SK-N-SH (cell line): ENCODE results near the gene HOMER2. TPM values are rescaled to one million over a fixed set of nuclear protein-coding genes. Genes with fewer than 3 reads are reported as not detected.

Experiments
- CTCF ChIA-PET: fragments of 300-600, 350-600 bp; formaldehyde crosslinking; extraction: SDS; loops from one replicate; lab custom pipeline; 2021; lab: Yijun Ruan, JAX
- POLR2A ChIA-PET: fragments of 350-600 bp; sonication (Branson Sonifier 250); formaldehyde crosslinking; extraction: SDS; loops from one replicate; lab custom pipeline; 2020; ENCODE audit warnings: antibody characterized with exemption, inconsistent platforms; lab: Yijun Ruan, JAX
- DNase-seq: peaks from one replicate; pipeline ENCODE4 v3.0.0; 2012
- H2AFZ ChIP-seq: fragments of 200-600 bp; sonication (generic); 2 replicates; pipeline ENCODE4 v1.8.1; 2016; ENCODE audit warnings: antibody characterized with exemption, mild to moderate bottlenecking, low read depth
- H3F3A ChIP-seq: fragments of 200-600 bp; sonication (generic); replicated peaks from 2 replicates; pipeline ENCODE3; 2016; ENCODE audit warnings: antibody characterized with exemption, mild to moderate bottlenecking; ENCODE audit not compliant: insufficient read depth
- H3K27ac ChIP-seq, 2 experiments: fragments of 200-500 bp in 1 of 2; fragments of 200-600 bp in 1 of 2; sonication (Bioruptor generic) in 1 of 2; sonication (generic), shearing (Covaris generic) in 1 of 2; 2 replicates each; pipeline versions ENCODE4 v1.5.1 to v1.6.1; 2014 to 2016; ENCODE audit warnings: low read depth in 2 of 2, inconsistent platforms in 1 of 2, low read length in 1 of 2, mild to moderate bottlenecking in 1 of 2, mixed read lengths in 1 of 2
- H3K27me3 ChIP-seq: fragments of 200-600 bp; sonication (generic), shearing (Covaris generic); 2 replicates; pipeline ENCODE4 v1.6.1; 2016; ENCODE audit warnings: mixed run types; ENCODE audit not compliant: insufficient read depth
- H3K36me3 ChIP-seq, 2 experiments: fragments of 200-500 bp in 1 of 2; fragments of 200-600 bp in 1 of 2; sonication (Bioruptor generic) in 1 of 2; sonication (generic) in 1 of 2; replicated peaks in 1 of 2; 2 replicates each; pipeline versions ENCODE3 to v1.5.1; 2014 to 2016; ENCODE audit warnings: low read length in 1 of 2, mild to moderate bottlenecking in 1 of 2; ENCODE audit not compliant: insufficient read depth in 2 of 2, control insufficient read depth in 1 of 2
- H3K4me1 ChIP-seq, 2 experiments: fragments of 200-500 bp in 1 of 2; fragments of 200-600 bp in 1 of 2; sonication (Bioruptor generic) in 1 of 2; sonication (generic), shearing (Covaris generic) in 1 of 2; 2 replicates each; pipeline versions ENCODE4 v1.5.1 to v1.6.1; 2014 to 2016; ENCODE audit warnings: low read depth in 1 of 2, low read length in 1 of 2, mixed run types in 1 of 2; ENCODE audit not compliant: insufficient read depth in 2 of 2, control insufficient read depth in 1 of 2
- H3K4me2 ChIP-seq: fragments of 200-600 bp; sonication (generic), shearing (Covaris generic); 2 replicates; pipeline ENCODE4 v1.6.1; 2017; ENCODE audit warnings: mixed run types
- H3K4me3 ChIP-seq, 2 experiments: fragments of 200-500 bp in 1 of 2; fragments of 200-600 bp in 1 of 2; sonication (Bioruptor generic) in 1 of 2; sonication (generic), shearing (Covaris generic) in 1 of 2; 2 replicates each; pipeline versions ENCODE4 v1.5.1 to v1.8.1; 2014 to 2016; ENCODE audit warnings: low read depth in 2 of 2, inconsistent platforms in 1 of 2, low read length in 1 of 2, mild to moderate bottlenecking in 1 of 2, mixed read lengths in 1 of 2, moderate library complexity in 1 of 2
- H3K79me2 ChIP-seq: fragments of 200-600 bp; sonication (generic); 2 replicates; pipeline ENCODE4 v1.8.1; 2017; ENCODE audit warnings: mild to moderate bottlenecking; ENCODE audit not compliant: insufficient read depth
- H3K9ac ChIP-seq: fragments of 200-600 bp; sonication (generic); 2 replicates; pipeline ENCODE4 v1.6.1; 2017; ENCODE audit warnings: mixed run types
- H3K9me2 ChIP-seq: fragments of 200-600 bp; sonication (generic); 2 replicates; pipeline ENCODE4 v1.6.1; 2017; ENCODE audit warnings: mixed run types
- H3K9me3 ChIP-seq: fragments of 200-600 bp; sonication (generic); 2 replicates; pipeline ENCODE4 v1.6.1; 2017; ENCODE audit warnings: mixed run types, mild to moderate bottlenecking, moderate library complexity
- H4K20me1 ChIP-seq: fragments of 200-600 bp; sonication (generic); 2 replicates; pipeline ENCODE4 v1.6.1; 2017; ENCODE audit warnings: mild to moderate bottlenecking, mixed run types; ENCODE audit not compliant: insufficient read depth
- CTCF ChIP-seq: fragments of 200-600 bp; sonication (generic); IDR thresholded peaks from 2 replicates; pipeline ENCODE4 v1.6.1; 2017; ENCODE audit warnings: antibody characterized with exemption, mild to moderate bottlenecking, moderate library complexity
- FOSL2 ChIP-seq: IDR thresholded peaks from 2 replicates; pipeline ENCODE4 v1.4.0; 2012; ENCODE audit warnings: low read depth, mild to moderate bottlenecking, moderate library complexity, borderline replicate concordance
- IRF3 ChIP-seq: fragments of 150-350 bp; IDR thresholded peaks from 2 replicates; pipeline ENCODE4 v1.6.1; 2016; ENCODE audit warnings: mild to moderate bottlenecking, low read depth, low read length
- MEF2A ChIP-seq: IDR thresholded peaks from 2 replicates; pipeline ENCODE4 v1.4.0; 2012; ENCODE audit warnings: low read depth, borderline replicate concordance
- NFIC ChIP-seq: IDR thresholded peaks from 2 replicates; pipeline ENCODE4 v1.4.0; 2012; ENCODE audit warnings: borderline replicate concordance
- RAD21 ChIP-seq: IDR thresholded peaks from 2 replicates; pipeline ENCODE4 v1.6.1; 2012; ENCODE audit warnings: mild to moderate bottlenecking, low read length
- SMC3 ChIP-seq: IDR thresholded peaks from 2 replicates; pipeline ENCODE4 v1.6.1; 2012; ENCODE audit warnings: low read depth, low read length, improper control_type of control experiment
- TAF1 ChIP-seq: IDR thresholded peaks from 2 replicates; pipeline ENCODE4 v1.6.1; 2012; ENCODE audit warnings: low read depth, mild to moderate bottlenecking, low read length, moderate library complexity, borderline replicate concordance
- TCF12 ChIP-seq: IDR thresholded peaks from 2 replicates; pipeline ENCODE4 v1.4.0; 2012
- TEAD4 ChIP-seq: IDR thresholded peaks from 2 replicates; pipeline ENCODE4 v1.4.0; 2012; ENCODE audit warnings: mild to moderate bottlenecking, borderline replicate concordance; ENCODE audit not compliant: insufficient read depth
- YY1 ChIP-seq: IDR thresholded peaks from 2 replicates; pipeline ENCODE4 v1.4.0; 2012; ENCODE audit warnings: low read depth, mild to moderate bottlenecking
- ZBTB33 ChIP-seq: IDR thresholded peaks from 2 replicates; pipeline ENCODE4 v1.4.0; 2012; ENCODE audit warnings: low read depth, borderline replicate concordance
- WGBS: methylation state at CpG from one replicate; pipeline ENCODE4 v1.1.6; 2017; ENCODE audit warnings: low lambda C conversion rate; 5-methylcytosine and 5-hydroxymethylcytosine counted together
- polyA plus RNA-seq, 3 experiments: library from polyadenylated mRNA; depleted of rRNA; stranded (reverse); fragments of >200 nt; gene quantifications; 2 replicates each; pipeline ENCODE4 v1.2.3, GENCODE V29; 2012
- TF ChIP-seq, protein P1 (sequence below): IDR thresholded peaks from 2 replicates; pipeline ENCODE4 v1.6.1; 2012; ENCODE audit warnings: mild to moderate bottlenecking, low read depth, low read length, moderate library complexity
- TF ChIP-seq, protein P2 (sequence below): IDR thresholded peaks from 2 replicates; pipeline ENCODE4 v1.4.0; 2012; ENCODE audit warnings: low read depth
- TF ChIP-seq, protein P3 (sequence below): IDR thresholded peaks from 2 replicates; pipeline ENCODE4 v1.4.0; 2012; ENCODE audit warnings: low read depth, borderline replicate concordance
- TF ChIP-seq, protein P4 (sequence below): fragments of 150-350 bp; IDR thresholded peaks from 2 replicates; pipeline ENCODE4 v1.6.1; 2017; ENCODE audit warnings: antibody characterized with exemption, low read length, low read depth, borderline replicate concordance

Gene HOMER2
- polyA plus RNA-seq, 1 of the 3 experiments (the other 2 are of a cell fraction), result 7.3 TPM

DNA sequence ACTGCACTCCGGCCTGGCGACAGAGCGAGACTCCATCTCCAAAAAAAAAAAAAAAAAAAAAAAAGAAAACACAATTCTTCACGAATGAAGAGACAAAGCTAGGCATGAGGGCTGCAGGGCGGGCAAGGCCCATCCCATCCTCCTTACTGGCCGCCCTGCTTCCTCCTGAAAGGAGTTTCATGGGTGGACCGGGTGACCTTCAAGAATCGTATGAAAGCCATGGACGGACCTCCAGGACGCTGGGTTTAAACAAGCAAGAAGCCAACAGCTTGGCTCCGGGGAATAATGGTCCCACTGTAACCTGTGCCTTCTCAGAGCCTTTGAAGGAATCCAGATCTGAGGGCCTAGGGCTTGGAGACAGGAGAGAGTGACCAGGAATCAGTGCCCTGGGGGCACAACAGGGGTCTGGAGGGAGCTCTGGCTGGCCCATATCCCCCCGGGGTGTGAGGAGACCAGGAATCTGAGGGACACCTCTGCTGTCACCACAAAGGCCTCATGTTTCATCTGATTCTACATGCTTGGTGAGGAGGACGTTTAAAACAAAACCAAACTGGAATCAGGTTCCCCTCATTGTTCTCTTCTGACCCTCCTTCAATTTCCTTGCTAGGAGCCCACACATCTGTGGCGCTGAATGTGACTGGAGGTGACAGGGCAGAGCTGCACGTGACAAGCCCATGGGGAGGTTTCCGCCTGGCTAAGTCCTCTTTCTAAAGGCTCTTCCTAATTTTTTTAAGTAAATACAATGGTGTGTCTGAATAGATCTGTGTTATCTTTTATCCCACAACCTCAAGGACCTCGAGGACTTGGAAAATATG, 97.0 kb downstream of the HOMER2 start (continued):
- no peak for TF ChIP-seq IRF3
- no peak for TF ChIP-seq MEF2A
- TF ChIP-seq, protein P1, sequence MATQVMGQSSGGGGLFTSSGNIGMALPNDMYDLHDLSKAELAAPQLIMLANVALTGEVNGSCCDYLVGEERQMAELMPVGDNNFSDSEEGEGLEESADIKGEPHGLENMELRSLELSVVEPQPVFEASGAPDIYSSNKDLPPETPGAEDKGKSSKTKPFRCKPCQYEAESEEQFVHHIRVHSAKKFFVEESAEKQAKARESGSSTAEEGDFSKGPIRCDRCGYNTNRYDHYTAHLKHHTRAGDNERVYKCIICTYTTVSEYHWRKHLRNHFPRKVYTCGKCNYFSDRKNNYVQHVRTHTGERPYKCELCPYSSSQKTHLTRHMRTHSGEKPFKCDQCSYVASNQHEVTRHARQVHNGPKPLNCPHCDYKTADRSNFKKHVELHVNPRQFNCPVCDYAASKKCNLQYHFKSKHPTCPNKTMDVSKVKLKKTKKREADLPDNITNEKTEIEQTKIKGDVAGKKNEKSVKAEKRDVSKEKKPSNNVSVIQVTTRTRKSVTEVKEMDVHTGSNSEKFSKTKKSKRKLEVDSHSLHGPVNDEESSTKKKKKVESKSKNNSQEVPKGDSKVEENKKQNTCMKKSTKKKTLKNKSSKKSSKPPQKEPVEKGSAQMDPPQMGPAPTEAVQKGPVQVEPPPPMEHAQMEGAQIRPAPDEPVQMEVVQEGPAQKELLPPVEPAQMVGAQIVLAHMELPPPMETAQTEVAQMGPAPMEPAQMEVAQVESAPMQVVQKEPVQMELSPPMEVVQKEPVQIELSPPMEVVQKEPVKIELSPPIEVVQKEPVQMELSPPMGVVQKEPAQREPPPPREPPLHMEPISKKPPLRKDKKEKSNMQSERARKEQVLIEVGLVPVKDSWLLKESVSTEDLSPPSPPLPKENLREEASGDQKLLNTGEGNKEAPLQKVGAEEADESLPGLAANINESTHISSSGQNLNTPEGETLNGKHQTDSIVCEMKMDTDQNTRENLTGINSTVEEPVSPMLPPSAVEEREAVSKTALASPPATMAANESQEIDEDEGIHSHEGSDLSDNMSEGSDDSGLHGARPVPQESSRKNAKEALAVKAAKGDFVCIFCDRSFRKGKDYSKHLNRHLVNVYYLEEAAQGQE, result no peak
- TF ChIP-seq SMC3, result no peak
- no peak for TF ChIP-seq RAD21
- no peak for TF ChIP-seq NFIC
- TF ChIP-seq ZBTB33, result no peak
- TF ChIP-seq TCF12, result no peak
- no peak for TF ChIP-seq TEAD4
- TF ChIP-seq TAF1, result no peak
- TF ChIP-seq, all 33 proteins: peak for 0

DNA sequence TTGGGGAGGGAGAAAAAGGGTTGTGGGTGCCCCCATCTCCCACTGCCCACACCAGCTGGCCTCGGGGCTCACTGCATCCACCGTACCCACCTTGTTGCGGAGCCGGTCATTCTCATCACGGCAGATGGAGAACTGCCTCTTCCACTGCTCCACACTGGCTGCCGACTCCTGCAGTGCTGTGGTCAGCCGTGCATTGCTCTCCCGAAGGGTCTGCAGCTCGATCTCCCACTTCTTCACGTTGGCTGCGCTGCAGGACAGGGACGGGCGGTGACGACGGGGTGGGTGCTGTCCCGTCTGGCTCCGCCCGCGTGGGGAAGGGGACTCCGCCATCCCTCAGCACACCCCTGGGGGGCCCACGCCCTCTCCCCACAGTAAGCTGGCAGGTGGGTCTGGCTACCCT, 98.0 kb downstream of the HOMER2 start:
- TF ChIP-seq, protein P2, sequence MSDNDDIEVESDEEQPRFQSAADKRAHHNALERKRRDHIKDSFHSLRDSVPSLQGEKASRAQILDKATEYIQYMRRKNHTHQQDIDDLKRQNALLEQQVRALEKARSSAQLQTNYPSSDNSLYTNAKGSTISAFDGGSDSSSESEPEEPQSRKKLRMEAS, result no peak
- no peak for TF ChIP-seq YY1
- no peak for TF ChIP-seq ZBTB33
- TF ChIP-seq, protein P3, sequence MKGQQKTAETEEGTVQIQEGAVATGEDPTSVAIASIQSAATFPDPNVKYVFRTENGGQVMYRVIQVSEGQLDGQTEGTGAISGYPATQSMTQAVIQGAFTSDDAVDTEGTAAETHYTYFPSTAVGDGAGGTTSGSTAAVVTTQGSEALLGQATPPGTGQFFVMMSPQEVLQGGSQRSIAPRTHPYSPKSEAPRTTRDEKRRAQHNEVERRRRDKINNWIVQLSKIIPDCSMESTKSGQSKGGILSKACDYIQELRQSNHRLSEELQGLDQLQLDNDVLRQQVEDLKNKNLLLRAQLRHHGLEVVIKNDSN, result no peak
- TF ChIP-seq FOSL2, result no peak
- TF ChIP-seq, protein P4, sequence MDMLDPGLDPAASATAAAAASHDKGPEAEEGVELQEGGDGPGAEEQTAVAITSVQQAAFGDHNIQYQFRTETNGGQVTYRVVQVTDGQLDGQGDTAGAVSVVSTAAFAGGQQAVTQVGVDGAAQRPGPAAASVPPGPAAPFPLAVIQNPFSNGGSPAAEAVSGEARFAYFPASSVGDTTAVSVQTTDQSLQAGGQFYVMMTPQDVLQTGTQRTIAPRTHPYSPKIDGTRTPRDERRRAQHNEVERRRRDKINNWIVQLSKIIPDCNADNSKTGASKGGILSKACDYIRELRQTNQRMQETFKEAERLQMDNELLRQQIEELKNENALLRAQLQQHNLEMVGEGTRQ, result no peak
- TF ChIP-seq CTCF, result no peak
- CTCF ChIA-PET, result no interaction called here
- no peaks in the 10 kb centered on the region for H3K27me3 ChIP-seq
- H3K9ac ChIP-seq, result no peak overlapping the region
- H3K4me2 ChIP-seq, result no peak overlapping the region
- no peaks in the 10 kb centered on the region for H4K20me1 ChIP-seq
- no peaks in the 10 kb centered on the region for H3K36me3 ChIP-seq
- DNase-seq, result no peak
- H3F3A ChIP-seq, result peaks cover 8% of the 10 kb centered on the region
- H3K4me1 ChIP-seq, result peaks cover 4 to 20% of the 10 kb centered on the region in 2 experiments; a peak in 3 of 4 replicates
- POLR2A ChIA-PET, result no interaction called here
- H3K79me2 ChIP-seq, result no peaks in the 10 kb centered on the region
- no peak overlapping the region for H2AFZ ChIP-seq
- H3K9me2 ChIP-seq, result no peaks in the 10 kb centered on the region
- H3K4me3 ChIP-seq, result no peak overlapping the region
- no peak overlapping the region for H3K27ac ChIP-seq
- H3K9me3 ChIP-seq, result no peaks in the 10 kb centered on the region
- 98% methylated on average over 11 of the region's 21 CpGs for WGBS
